Ovary (tissue), 3 donors: ENCODE measurements around the gene GPD1L.

ENCODE experiments used
- CTCF ChIP-seq, 3 donors: fragments of 450-650 bp in 2 of 3; fragments of 200-600 bp in 1 of 3; IDR thresholded peaks; one replicate each; pipeline versions ENCODE4 v1.5.1 to v1.8.0; 2016 to 2022; ENCODE audit warnings: antibody characterized with exemption in 3 of 3, mild to moderate bottlenecking in 1 of 3
- POLR2A ChIP-seq: fragments of 450-650 bp; IDR thresholded peaks from one replicate; pipeline ENCODE4 v1.6.1; 2017; ENCODE audit warnings: antibody characterized with exemption, mild to moderate bottlenecking, moderate library complexity
- donor health status: DM: no; HTN: no; CAD: no.

DNA sequence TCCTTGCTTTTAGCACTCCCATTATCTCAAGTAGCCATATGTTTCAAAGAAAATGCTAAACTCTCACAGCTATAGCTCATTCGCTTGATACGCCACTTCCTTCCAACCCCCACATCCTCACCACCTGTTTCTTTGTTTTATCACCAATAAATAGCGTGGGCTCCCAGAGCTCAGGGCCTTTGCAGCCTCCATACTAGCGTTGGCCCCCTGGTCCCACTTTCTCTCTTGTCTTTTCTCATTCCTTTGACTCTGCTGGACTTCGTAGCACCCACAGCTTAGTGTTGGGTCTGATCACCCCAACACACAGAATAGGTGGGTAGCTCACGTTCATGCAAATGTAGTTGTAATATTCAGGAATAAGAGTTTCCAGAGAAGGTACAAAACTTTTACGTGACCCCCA, 4.1 kb upstream of the GPD1L start:
- TF ChIP-seq CTCF (IDR thresholded peaks at IDR 0.05) (no peak), POLR2A (no peak)
